Measurements from ENCODE around the gene TMEM178B.

Gene TMEM178B

DNA sequence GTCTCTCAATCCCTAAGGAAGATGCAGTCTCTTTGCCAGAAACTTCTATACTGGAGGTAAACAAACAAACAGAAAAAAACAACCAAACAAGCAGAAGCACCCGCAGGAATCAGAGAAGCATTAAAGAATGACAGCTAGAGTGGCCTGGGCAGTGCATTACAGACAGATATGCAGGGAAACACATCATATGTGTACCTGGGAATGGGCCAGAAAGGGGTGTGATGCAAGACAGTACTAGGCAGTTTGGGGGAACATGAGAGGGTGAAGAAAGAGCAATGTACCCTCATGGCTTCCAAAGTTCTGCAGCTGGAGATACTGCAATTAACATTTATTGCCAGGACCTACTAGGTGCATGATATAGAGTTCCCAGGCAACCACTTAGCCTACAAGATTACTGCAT is 177.3 kb downstream of the TMEM178B start:
- TF ChIP-seq, protein P1, sequence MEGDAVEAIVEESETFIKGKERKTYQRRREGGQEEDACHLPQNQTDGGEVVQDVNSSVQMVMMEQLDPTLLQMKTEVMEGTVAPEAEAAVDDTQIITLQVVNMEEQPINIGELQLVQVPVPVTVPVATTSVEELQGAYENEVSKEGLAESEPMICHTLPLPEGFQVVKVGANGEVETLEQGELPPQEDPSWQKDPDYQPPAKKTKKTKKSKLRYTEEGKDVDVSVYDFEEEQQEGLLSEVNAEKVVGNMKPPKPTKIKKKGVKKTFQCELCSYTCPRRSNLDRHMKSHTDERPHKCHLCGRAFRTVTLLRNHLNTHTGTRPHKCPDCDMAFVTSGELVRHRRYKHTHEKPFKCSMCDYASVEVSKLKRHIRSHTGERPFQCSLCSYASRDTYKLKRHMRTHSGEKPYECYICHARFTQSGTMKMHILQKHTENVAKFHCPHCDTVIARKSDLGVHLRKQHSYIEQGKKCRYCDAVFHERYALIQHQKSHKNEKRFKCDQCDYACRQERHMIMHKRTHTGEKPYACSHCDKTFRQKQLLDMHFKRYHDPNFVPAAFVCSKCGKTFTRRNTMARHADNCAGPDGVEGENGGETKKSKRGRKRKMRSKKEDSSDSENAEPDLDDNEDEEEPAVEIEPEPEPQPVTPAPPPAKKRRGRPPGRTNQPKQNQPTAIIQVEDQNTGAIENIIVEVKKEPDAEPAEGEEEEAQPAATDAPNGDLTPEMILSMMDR (IDR thresholded peaks at IDR 0.05; ENCODE audit: control extremely low read depth, extremely low read depth, low read depth, missing control alignments): no peak
- no peak for DNase-seq (ENCODE audit: extremely low spot score)
- ChIA-PET CTCF (interaction anchor here (1.0 kb wide), 1 partner anchor 10 kb away, joined by 3 read pairs; no protein-coding TSS in a partner anchor), POLR2A (no interaction called here)

DNA sequence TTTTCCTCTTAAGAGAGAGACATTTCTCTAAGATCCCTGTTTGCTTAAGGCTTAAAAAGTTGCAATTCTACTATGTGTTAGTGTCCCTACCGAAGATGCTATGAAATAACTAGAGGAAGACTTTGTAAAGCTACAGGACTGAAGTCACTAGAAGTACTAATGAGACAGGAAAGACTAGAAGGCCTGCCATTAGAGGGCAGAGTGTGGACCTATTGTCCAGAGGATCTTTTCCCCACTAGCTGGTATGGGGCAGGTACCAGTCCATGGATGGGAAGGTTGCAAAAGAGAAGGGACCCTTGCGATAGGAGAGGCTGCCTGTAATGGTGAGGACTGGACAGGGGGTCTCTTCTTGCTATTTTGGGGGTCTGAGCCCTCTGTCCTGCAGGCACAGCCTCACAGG is 178.1 kb downstream of the TMEM178B start:
- ChIA-PET POLR2A (no interaction called here), CTCF (interaction anchor here (1.0 kb wide), 1 partner anchor 9 kb away, joined by 3 read pairs; no protein-coding TSS in a partner anchor)

DNA sequence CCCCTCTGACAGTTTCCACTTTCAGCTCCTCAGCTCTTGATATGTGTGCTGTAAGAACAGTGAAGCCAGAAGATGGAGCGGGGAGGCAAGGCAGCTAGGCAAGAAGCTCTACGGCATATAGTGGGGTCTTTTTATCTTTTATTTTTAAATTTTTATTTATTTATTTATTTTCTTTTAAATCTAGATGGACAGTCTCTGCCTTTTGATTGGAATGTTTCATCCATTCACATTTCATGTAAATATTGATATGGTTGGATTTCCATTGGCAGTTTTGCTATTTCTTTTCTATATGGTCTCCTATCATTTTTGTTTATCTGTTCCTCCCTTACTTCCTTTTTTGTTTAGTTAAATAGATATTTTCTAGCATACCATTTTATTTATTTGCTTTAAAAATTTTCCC is 183.7 kb downstream of the TMEM178B start:
- DNase-seq (ENCODE audit: extremely low spot score): no peak
- CTCF ChIA-PET: no interaction called here
- POLR2A ChIA-PET: no interaction called here
- TF ChIP-seq, protein P1 (IDR thresholded peaks at IDR 0.05; ENCODE audit: control extremely low read depth, extremely low read depth, low read depth, missing control alignments): no peak

More for the DNA sequence above, 178.1 kb downstream of the TMEM178B start:
- DNase-seq (ENCODE audit: extremely low spot score): no peak
- TF ChIP-seq, protein P1 (IDR thresholded peaks at IDR 0.05; ENCODE audit: control extremely low read depth, extremely low read depth, low read depth, missing control alignments): no peak

DNA sequence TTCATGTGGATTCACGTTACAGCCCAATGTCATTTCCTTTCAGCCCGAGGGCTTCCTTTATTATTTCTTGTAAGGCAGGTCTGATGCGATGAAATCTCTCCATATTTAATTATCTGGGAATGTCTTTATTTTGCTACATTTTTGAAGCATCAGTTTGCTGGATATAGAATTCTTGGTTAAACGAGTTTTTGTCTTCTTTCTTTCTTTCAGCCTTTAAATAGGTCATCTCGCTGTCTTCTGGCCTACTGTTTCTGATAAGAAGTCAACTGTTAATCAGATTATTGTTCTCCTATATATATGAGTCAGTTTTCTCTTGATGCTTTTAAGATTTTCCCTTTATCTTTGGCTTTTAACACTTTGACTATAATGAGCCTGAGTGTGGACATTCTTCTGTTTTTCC is 184.7 kb downstream of the TMEM178B start:
- ChIA-PET CTCF (no interaction called here), POLR2A (no interaction called here)
- TF ChIP-seq, protein P1 (IDR thresholded peaks at IDR 0.05; ENCODE audit: control extremely low read depth, extremely low read depth, low read depth, missing control alignments): no peak
- DNase-seq (ENCODE audit: extremely low spot score): no peak

DNA sequence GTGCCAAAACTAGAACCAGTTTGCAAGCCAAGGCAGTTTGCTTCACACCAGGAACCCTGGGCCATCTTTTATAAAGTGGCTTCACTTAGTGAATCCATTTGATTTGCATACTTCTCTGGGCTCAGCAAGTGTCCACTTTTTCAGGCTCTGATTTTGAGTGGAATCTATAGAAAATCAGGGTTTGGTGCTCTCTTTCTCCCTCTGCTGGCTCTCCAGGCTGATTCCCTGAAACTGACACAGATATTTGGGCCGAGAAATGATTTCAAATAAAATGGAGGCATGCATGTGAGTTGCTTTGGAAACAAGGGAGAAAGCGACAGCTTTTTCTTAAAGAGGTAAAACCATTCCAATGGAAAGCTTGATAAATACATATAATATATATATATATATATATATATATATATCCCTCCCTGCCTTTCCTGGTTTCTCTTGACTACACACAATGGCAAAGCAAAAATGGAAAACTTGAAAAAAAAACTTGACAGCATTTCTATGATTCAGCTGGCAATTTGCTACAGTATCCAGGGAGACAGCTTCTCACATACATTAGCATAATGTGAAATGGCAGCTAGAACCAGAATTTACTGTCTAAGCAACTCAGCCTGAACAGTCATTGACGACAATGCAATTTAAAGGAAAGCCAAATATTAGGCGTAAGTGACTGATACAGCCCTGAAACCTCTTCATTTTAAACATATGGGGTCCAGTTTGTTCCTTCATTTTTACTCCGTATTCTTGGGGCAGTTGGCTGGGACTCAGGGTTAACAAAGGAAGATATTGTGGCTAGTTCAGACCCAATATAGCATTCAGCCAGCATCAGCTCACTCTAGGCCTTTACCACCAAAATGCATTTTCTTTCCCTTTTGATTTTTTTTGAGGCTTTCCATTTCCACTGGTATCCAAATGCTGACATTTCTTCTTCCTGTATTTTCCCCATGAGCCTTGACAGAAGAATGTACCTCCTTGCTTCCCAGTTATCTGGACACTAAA is 188.5 kb downstream of the TMEM178B start:
- DNase-seq (ENCODE audit: extremely low spot score): no peak

GRCh38 chr7:141263508-141263907 is 189.6 kb downstream of the TMEM178B start:
- no peak for DNase-seq (ENCODE audit: extremely low spot score)
- TF ChIP-seq, protein P1 (IDR thresholded peaks at IDR 0.05; ENCODE audit: control extremely low read depth, extremely low read depth, low read depth, missing control alignments): no peak
- ChIA-PET POLR2A (no interaction called here), CTCF (no interaction called here)

More for the DNA sequence above, 188.5 kb downstream of the TMEM178B start:
- CTCF ChIA-PET: no interaction called here
- TF ChIP-seq, protein P1 (IDR thresholded peaks at IDR 0.05; ENCODE audit: control extremely low read depth, extremely low read depth, low read depth, missing control alignments): no peak
- POLR2A ChIA-PET: no interaction called here
